ENCODE measurements around the gene HK1.

- TF ChIP-seq CTCF (conservative IDR thresholded peaks at IDR 0.05; ENCODE audit: low read length) (no peak), EZH2phosphoT487 (IDR thresholded peaks at IDR 0.05; ENCODE audit: borderline replicate concordance, low read depth, low read length) (no peak)
Measured at GRCh38 chr10:69315100-69315542, 36.8 kb downstream of the HK1 start.
